Naive thymus-derived CD4-positive, alpha-beta T cell (primary cell): Measurements from ENCODE around the gene DLL4. TPM values are rescaled to one million over a fixed set of nuclear protein-coding genes. Genes with fewer than 3 reads are reported as not detected.

ENCODE experiments used
- ATAC-seq: fragments of 150-1000 bp; cut with Tn5 transposase; 2 replicates; pipeline ENCODE4 v1.10.0; 2021; ENCODE audit warnings: mild to moderate bottlenecking, moderate library complexity
- CTCF ChIA-PET: fragments of 350-600 bp; sonication (Branson Sonifier 250); formaldehyde crosslinking; loops from one replicate; lab custom pipeline; 2021; ENCODE audit warnings: antibody characterized with exemption; lab: Charles Lee
- POLR2A ChIA-PET: fragments of 350-600 bp; sonication (Branson Sonifier 250); formaldehyde crosslinking; loops from one replicate; lab custom pipeline; 2021; ENCODE audit warnings: antibody characterized with exemption, inconsistent platforms; lab: Charles Lee
- DNase-seq, 9 donors: peaks; one replicate each; pipeline versions ENCODE4 v3.0.0 to v3.0.0-alpha.2; 2020 to 2022; ENCODE audit warnings: mixed read lengths in 1 of 9
- H3K27ac ChIP-seq: one replicate; pipeline ENCODE4 v1.7.0; 2013; ENCODE audit warnings: mild to moderate bottlenecking, low read depth, low read length, moderate library complexity
- H3K27me3 ChIP-seq, 2 donors: one replicate each; pipeline ENCODE4 v1.7.0; 2013; ENCODE audit warnings: low read length in 2 of 2, mild to moderate bottlenecking in 2 of 2, moderate library complexity in 2 of 2; ENCODE audit not compliant: control insufficient read depth in 2 of 2, insufficient read depth in 2 of 2
- H3K36me3 ChIP-seq, 3 experiments: 1 replicate in 2 of 3; 2 replicates in 1 of 3; pipeline ENCODE4 v1.7.0; 2013; ENCODE audit warnings: low read length in 3 of 3, mild to moderate bottlenecking in 3 of 3, moderate library complexity in 1 of 3; ENCODE audit not compliant: insufficient read depth in 3 of 3, control insufficient read depth in 2 of 3
- H3K4me1 ChIP-seq, 2 donors: one replicate each; pipeline ENCODE4 v1.7.0; 2013; ENCODE audit warnings: low read length in 2 of 2, mild to moderate bottlenecking in 2 of 2, moderate library complexity in 1 of 2; ENCODE audit not compliant: control insufficient read depth in 2 of 2, insufficient read depth in 2 of 2
- H3K4me3 ChIP-seq: 2 replicates; pipeline ENCODE4 v1.7.0; 2013; ENCODE audit warnings: mild to moderate bottlenecking, low read length
- H3K9me3 ChIP-seq, 3 experiments: 1 replicate in 2 of 3; 2 replicates in 1 of 3; pipeline ENCODE4 v1.7.0; 2013; ENCODE audit warnings: low read length in 3 of 3; ENCODE audit not compliant: control insufficient read depth in 2 of 3
- H3K27ac Mint-ChIP-seq, 9 donors: one replicate each; pipeline ENCODE4 v1.8.0; 2020 to 2022; ENCODE audit warnings: mixed read lengths in 9 of 9, mild to moderate bottlenecking in 8 of 9, moderate library complexity in 5 of 9, inconsistent platforms in 2 of 9
- H3K27me3 Mint-ChIP-seq, 5 donors: one replicate each; pipeline ENCODE4 v1.8.0; 2021 to 2022; ENCODE audit warnings: mixed read lengths in 5 of 5, mild to moderate bottlenecking in 1 of 5
- H3K36me3 Mint-ChIP-seq, 5 donors: one replicate each; pipeline ENCODE4 v1.8.0; 2020 to 2022; ENCODE audit warnings: mixed read lengths in 5 of 5, mild to moderate bottlenecking in 3 of 5, inconsistent platforms in 1 of 5
- H3K4me1 Mint-ChIP-seq, 7 donors: one replicate each; pipeline ENCODE4 v1.8.0; 2020 to 2022; ENCODE audit warnings: mixed read lengths in 7 of 7, mild to moderate bottlenecking in 3 of 7, inconsistent platforms in 1 of 7
- H3K4me3 Mint-ChIP-seq, 10 donors: one replicate each; pipeline ENCODE4 v1.8.0; 2020 to 2022; ENCODE audit warnings: mild to moderate bottlenecking in 10 of 10, mixed read lengths in 10 of 10, moderate library complexity in 6 of 10, inconsistent platforms in 2 of 10
- H3K9me3 Mint-ChIP-seq, 11 donors: one replicate each; pipeline ENCODE4 v1.8.0; 2020 to 2022; ENCODE audit warnings: mixed read lengths in 11 of 11, mild to moderate bottlenecking in 4 of 11, inconsistent platforms in 1 of 11, moderate library complexity in 1 of 11
- intact Hi-C, 2 donors: fragments of 100-400 bp; cut with micrococcal nuclease; formaldehyde crosslinking; loops; one replicate each; pipeline ENCODE4 v1.15.1; 2023
- polyA plus RNA-seq, 2 donors: library from polyadenylated mRNA; unstranded; fragments of 300-500 nt; fragmentation: Illumina TruSeq; gene quantifications; one replicate each; pipeline ENCODE4 v1.2.3, GENCODE V29; 2021
- total RNA-seq, 6 experiments: library from RNA in 5 of 6; stranded (reverse) in 5 of 6; gene quantifications; 1 replicate in 5 of 6; 2 replicates in 1 of 6; pipeline ENCODE4 v1.2.3 and lab custom pipeline; 2021 to 2026

Gene DLL4
- total and polyA plus RNA-seq, 7 experiments from 2014 or later, result not detected

- ATAC-seq, result no peak
- Histone ChIP-seq H3K27ac (no peak overlapping the region), H3K4me3 (no peak overlapping the region), H3K36me3 (no peaks in the 10 kb centered on the region), H3K27me3 (no peaks in the 10 kb centered on the region), H3K4me1 (no peaks in the 10 kb centered on the region), H3K9me3 (no peaks in the 10 kb centered on the region)
- POLR2A ChIA-PET, result no interaction called here
- DNase-seq, result no peak
- CTCF ChIA-PET, result interaction anchor here (0.6 kb wide), 1 partner anchor 8 kb away, joined by 4 read pairs; no protein-coding TSS in a partner anchor
- H3K27me3 Mint-ChIP-seq, result no peaks in the 10 kb centered on the region
- no peak overlapping the region for H3K27ac Mint-ChIP-seq
- peaks cover 0 to 7% (median 0%) of the 10 kb centered on the region in 7 donors for H3K4me1 Mint-ChIP-seq
- H3K36me3 Mint-ChIP-seq, result no peaks in the 10 kb centered on the region
- H3K4me3 Mint-ChIP-seq, result no peak overlapping the region
- intact Hi-C loops, result no loop called here
- peaks cover 0 to 2% (median 0%) of the 10 kb centered on the region in 11 donors for H3K9me3 Mint-ChIP-seq
Observed at GRCh38 chr15:40914486-40914885, 14.7 kb upstream of the DLL4 start.

DNA sequence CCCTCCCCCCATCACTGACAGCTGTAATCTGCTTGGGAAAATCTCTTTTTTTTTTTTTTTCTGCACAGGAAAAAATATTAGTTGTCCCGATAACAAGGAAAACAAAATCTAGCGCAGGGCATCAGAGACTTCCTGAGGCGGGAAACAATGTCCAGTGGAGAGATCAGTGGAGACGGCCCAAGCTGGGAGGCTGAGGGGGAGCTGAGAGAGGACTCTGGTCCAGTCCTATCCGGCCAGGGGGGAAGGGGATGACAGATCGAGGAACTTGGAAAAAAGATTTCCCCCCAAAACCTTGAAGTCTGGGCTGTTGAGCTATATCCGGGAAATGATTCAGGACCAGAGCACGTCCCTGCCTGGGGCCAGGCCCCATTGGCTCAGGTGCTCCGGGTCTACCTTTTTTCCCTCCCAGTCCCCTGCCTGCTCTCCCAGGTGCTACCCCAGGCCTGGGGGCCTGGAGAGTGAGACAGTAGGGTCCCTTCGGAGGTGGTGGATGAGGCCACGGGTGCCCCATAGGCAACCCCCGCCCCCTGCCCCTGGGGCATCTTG is 14.0 kb upstream of the DLL4 start:
- ATAC-seq (no peak), DNase-seq (no peak)
- ChIA-PET POLR2A (no interaction called here), CTCF (interaction anchor here (0.6 kb wide), 2 partner anchors 8 to 276 kb away, joined by 3 to 4 read pairs; no protein-coding TSS in a partner anchor)
- Histone ChIP-seq H3K36me3 (no peaks in the 10 kb centered on the region), H3K27ac (no peak overlapping the region), H3K4me1 (no peaks in the 10 kb centered on the region), H3K4me3 (no peak overlapping the region), H3K9me3 (no peaks in the 10 kb centered on the region), H3K27me3 (no peaks in the 10 kb centered on the region)
- Mint-ChIP-seq H3K27me3 (no peaks in the 10 kb centered on the region), H3K4me3 (no peak overlapping the region), H3K9me3 (peaks cover 0 to 2% (median 0%) of the 10 kb centered on the region in 11 donors), H3K27ac (peak overlapping the region in 1 of 9 donors; percentile 36), H3K4me1 (peaks cover 0 to 6% (median 0%) of the 10 kb centered on the region in 7 donors), H3K36me3 (no peaks in the 10 kb centered on the region)
- intact Hi-C loops, result no loop called here

DNA sequence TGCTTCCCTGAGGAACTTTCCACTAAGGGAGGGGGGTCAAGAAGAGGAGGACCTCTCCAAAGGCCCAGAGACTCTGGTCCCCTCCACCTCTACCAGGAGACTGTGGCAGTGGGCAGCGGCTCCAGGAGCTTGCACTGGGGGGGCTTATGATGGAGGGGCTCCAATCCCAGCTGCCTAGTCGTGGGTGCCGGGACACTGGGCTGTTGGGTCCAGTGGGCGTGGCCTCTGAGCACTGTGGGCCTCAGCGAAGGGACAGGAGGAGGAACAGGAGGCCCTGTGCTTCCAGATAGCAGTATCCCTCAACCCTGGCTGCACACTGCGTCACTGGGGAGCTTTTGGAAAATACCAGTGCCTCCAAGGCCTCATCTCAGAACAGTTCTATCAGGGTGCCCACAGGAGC is 13.5 kb upstream of the DLL4 start:
- DNase-seq, result no peak
- H3K27me3 Mint-ChIP-seq, result peaks cover 0 to 3% (median 0%) of the 10 kb centered on the region in 5 donors
- H3K9me3 ChIP-seq, result no peaks in the 10 kb centered on the region
- H3K27me3 ChIP-seq, result no peaks in the 10 kb centered on the region
- no peaks in the 10 kb centered on the region for H3K4me1 ChIP-seq
- CTCF ChIA-PET, result no interaction called here
- no peak overlapping the region for H3K27ac Mint-ChIP-seq
- no peak overlapping the region for H3K27ac ChIP-seq
- peaks cover 0 to 6% (median 0%) of the 10 kb centered on the region in 7 donors for H3K4me1 Mint-ChIP-seq
- POLR2A ChIA-PET, result no interaction called here
- no peak overlapping the region for H3K4me3 ChIP-seq
- intact Hi-C loops, result no loop called here
- no peaks in the 10 kb centered on the region for H3K36me3 ChIP-seq
- ATAC-seq, result no peak
- H3K36me3 Mint-ChIP-seq, result no peaks in the 10 kb centered on the region
- H3K4me3 Mint-ChIP-seq, result no peak overlapping the region
- peaks cover 0 to 2% (median 0%) of the 10 kb centered on the region in 11 donors for H3K9me3 Mint-ChIP-seq

DNA sequence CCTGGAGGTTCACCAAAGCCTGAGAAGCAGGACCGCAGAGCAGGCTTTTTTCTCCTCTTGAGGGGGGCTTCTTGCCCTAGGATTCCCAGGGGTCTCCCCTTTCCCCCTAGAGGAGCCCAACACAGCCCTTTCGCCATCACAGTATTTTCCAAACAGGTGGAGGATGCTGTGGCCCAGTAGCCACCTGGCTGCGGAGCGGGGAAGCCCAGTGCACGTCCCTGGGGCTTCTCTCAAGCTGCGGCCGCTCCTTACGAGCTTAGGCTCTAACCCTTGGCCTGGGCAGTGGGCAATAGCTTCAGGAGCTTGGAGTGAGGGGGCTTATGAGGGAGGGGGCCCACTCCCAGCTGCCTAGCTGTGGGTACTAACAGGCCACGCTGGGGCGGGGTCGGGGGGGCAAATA is 11.6 kb upstream of the DLL4 start:
- H3K4me3 Mint-ChIP-seq, result no peak overlapping the region

GRCh38 chr15:40918146-40918798 is 10.9 kb upstream of the DLL4 start:
- Mint-ChIP-seq H3K27ac (no peak overlapping the region), H3K4me3 (no peak overlapping the region), H3K9me3 (peaks cover 0 to 2% (median 0%) of the 10 kb centered on the region in 11 donors), H3K4me1 (no peaks in the 10 kb centered on the region), H3K36me3 (no peaks in the 10 kb centered on the region), H3K27me3 (peaks cover 0 to 13% (median 0%) of the 10 kb centered on the region in 5 donors)
- H3K4me3 ChIP-seq, result no peak overlapping the region
- no peaks in the 10 kb centered on the region for H3K4me1 ChIP-seq
- ATAC-seq (no peak), DNase-seq (no peak)
- H3K27ac ChIP-seq, result no peak overlapping the region
- intact Hi-C loops, result no loop called here
- H3K27me3 ChIP-seq, result no peaks in the 10 kb centered on the region
- POLR2A ChIA-PET, result no interaction called here
- no peaks in the 10 kb centered on the region for H3K36me3 ChIP-seq
- CTCF ChIA-PET, result interaction anchor here (0.5 kb wide), 1 partner anchor 34 kb away, joined by 3 read pairs; no protein-coding TSS in a partner anchor
- H3K9me3 ChIP-seq, result no peaks in the 10 kb centered on the region

More for the DNA sequence above, 11.6 kb upstream of the DLL4 start:
- H3K9me3 Mint-ChIP-seq, result peaks cover 0 to 2% (median 0%) of the 10 kb centered on the region in 11 donors
- no peaks in the 10 kb centered on the region for H3K27me3 ChIP-seq
- no peaks in the 10 kb centered on the region for H3K4me1 Mint-ChIP-seq
- H3K9me3 ChIP-seq, result no peaks in the 10 kb centered on the region
- intact Hi-C loops, result no loop called here
- CTCF ChIA-PET, result interaction anchor here (0.8 kb wide), 1 partner anchor 11 kb away, joined by 3 read pairs; no protein-coding TSS in a partner anchor
- no peak for DNase-seq
- POLR2A ChIA-PET, result no interaction called here
- no peak for ATAC-seq
- no peak overlapping the region for H3K27ac Mint-ChIP-seq
- H3K4me3 ChIP-seq, result no peak overlapping the region
- no peaks in the 10 kb centered on the region for H3K36me3 ChIP-seq
- no peaks in the 10 kb centered on the region for H3K36me3 Mint-ChIP-seq
- peaks cover 0 to 9% (median 0%) of the 10 kb centered on the region in 5 donors for H3K27me3 Mint-ChIP-seq
- no peak overlapping the region for H3K27ac ChIP-seq
- H3K4me1 ChIP-seq, result no peaks in the 10 kb centered on the region

DNA sequence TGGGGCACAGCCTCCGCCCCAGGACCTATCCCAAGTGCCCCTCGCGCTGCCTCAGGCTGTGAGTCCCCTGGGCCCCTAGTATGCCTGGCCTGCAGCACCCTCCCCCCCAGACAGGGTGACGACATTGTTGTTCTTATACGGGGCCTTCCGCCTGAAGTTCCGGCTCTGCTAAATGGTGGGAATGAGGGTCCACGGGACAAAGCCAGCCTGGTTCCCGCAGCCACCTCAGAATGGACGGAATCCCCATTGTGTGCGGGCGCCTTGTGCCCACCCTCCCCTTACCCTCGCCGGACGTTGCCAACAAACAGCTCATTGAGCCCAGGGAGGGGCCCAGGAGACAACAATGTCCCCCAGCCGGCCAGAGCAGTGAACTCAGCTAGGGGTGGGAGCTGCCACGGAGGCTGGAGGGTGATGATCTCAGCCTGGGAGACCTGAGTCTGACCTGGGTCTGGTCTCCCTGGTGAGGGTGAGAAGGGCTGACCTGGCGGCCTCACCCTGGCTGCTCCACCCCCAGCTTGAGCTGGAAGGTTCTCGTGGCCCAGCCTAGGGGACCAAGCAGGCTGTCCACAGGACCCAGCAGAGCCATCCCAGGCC is 10.2 kb upstream of the DLL4 start:
- Mint-ChIP-seq H3K27me3 (peaks cover 0 to 17% (median 0%) of the 10 kb centered on the region in 5 donors), H3K36me3 (no peaks in the 10 kb centered on the region), H3K27ac (no peak overlapping the region), H3K4me3 (no peak overlapping the region), H3K9me3 (peaks cover 0 to 2% (median 0%) of the 10 kb centered on the region in 11 donors), H3K4me1 (no peaks in the 10 kb centered on the region)
- DNase-seq, result no peak
- CTCF ChIA-PET, result interaction anchor here (0.5 to 1.8 kb wide), 2 partner anchors 14 to 33 kb away, joined by 3 to 4 read pairs; no protein-coding TSS in a partner anchor
- POLR2A ChIA-PET, result no interaction called here
- no peak for ATAC-seq
- Histone ChIP-seq H3K4me3 (no peak overlapping the region), H3K27me3 (no peaks in the 10 kb centered on the region), H3K9me3 (no peaks in the 10 kb centered on the region), H3K36me3 (no peaks in the 10 kb centered on the region), H3K4me1 (no peaks in the 10 kb centered on the region), H3K27ac (no peak overlapping the region)
- intact Hi-C loops, result no loop called here
